ENCODE results near the gene GANC.

Gene GANC

GRCh38 chr15:42349186-42349585, 76.2 kb downstream of the GANC start:
- Histone ChIP-seq H3K4me2 (ENCODE audit: low read depth, low read length, poor library complexity, severe bottlenecking) (no peak overlapping the region), H3K9me2 (replicated peaks; ENCODE audit: low read depth, low read length) (no peaks in the 10 kb centered on the region), H3K9me3 (ENCODE audit: insufficient read depth, low read depth, low read length) (no peaks in the 10 kb centered on the region), H3F3A (ENCODE audit: low read depth) (no peaks in the 10 kb centered on the region), H3K27me3 (ENCODE audit: insufficient read depth, low read length, poor library complexity, severe bottlenecking) (no peaks in the 10 kb centered on the region), H4K20me1 (ENCODE audit: insufficient read depth, low read length, poor library complexity, severe bottlenecking) (no peaks in the 10 kb centered on the region), H3K9ac (ENCODE audit: low read depth, low read length, poor library complexity, severe bottlenecking) (no peak overlapping the region), H3K4me3 (ENCODE audit: low read length, poor library complexity, severe bottlenecking) (no peak overlapping the region), H3K4me1 (ENCODE audit: insufficient read depth, low read length, poor library complexity, severe bottlenecking) (no peaks in the 10 kb centered on the region), H2AFZ (ENCODE audit: low read length) (no peak overlapping the region), H3K36me3 (ENCODE audit: insufficient read depth, low read length) (no peaks in the 10 kb centered on the region), H3K79me2 (ENCODE audit: insufficient read depth, low read length) (no peaks in the 10 kb centered on the region)
- TF ChIP-seq EZH2phosphoT487 (IDR thresholded peaks at IDR 0.05; ENCODE audit: borderline replicate concordance) = no peak
- no peak for TF ChIP-seq CTCF (conservative IDR thresholded peaks at IDR 0.05; ENCODE audit: low read length)

- Histone ChIP-seq H3K27me3 (ENCODE audit: insufficient read depth, low read length, poor library complexity, severe bottlenecking) (no peaks in the 10 kb centered on the region), H2AFZ (ENCODE audit: low read length) (no peak overlapping the region), H3K4me2 (ENCODE audit: low read depth, low read length, poor library complexity, severe bottlenecking) (no peak overlapping the region), H3K4me1 (ENCODE audit: insufficient read depth, low read length, poor library complexity, severe bottlenecking) (no peaks in the 10 kb centered on the region), H3K36me3 (ENCODE audit: insufficient read depth, low read length) (no peaks in the 10 kb centered on the region), H3K79me2 (ENCODE audit: insufficient read depth, low read length) (no peaks in the 10 kb centered on the region), H4K20me1 (ENCODE audit: insufficient read depth, low read length, poor library complexity, severe bottlenecking) (no peaks in the 10 kb centered on the region), H3K4me3 (ENCODE audit: low read length, poor library complexity, severe bottlenecking) (no peak overlapping the region), H3K9me2 (replicated peaks; ENCODE audit: low read depth, low read length) (no peaks in the 10 kb centered on the region), H3K9me3 (ENCODE audit: insufficient read depth, low read depth, low read length) (no peaks in the 10 kb centered on the region), H3F3A (ENCODE audit: low read depth) (no peaks in the 10 kb centered on the region), H3K9ac (ENCODE audit: low read depth, low read length, poor library complexity, severe bottlenecking) (no peak overlapping the region)
- TF ChIP-seq CTCF (conservative IDR thresholded peaks at IDR 0.05; ENCODE audit: low read length) (no peak), EZH2phosphoT487 (IDR thresholded peaks at IDR 0.05; ENCODE audit: borderline replicate concordance) (no peak)
Measured at GRCh38 chr15:42352401-42352800, 79.4 kb downstream of the GANC start.

GRCh38 chr15:42353061-42353460, 80.1 kb downstream of the GANC start:
- Histone ChIP-seq H3K27me3 (ENCODE audit: insufficient read depth, low read length, poor library complexity, severe bottlenecking) (no peaks in the 10 kb centered on the region), H3K4me1 (ENCODE audit: insufficient read depth, low read length, poor library complexity, severe bottlenecking) (no peaks in the 10 kb centered on the region), H3K4me3 (ENCODE audit: low read length, poor library complexity, severe bottlenecking) (no peak overlapping the region), H4K20me1 (ENCODE audit: insufficient read depth, low read length, poor library complexity, severe bottlenecking) (no peaks in the 10 kb centered on the region), H3K9ac (ENCODE audit: low read depth, low read length, poor library complexity, severe bottlenecking) (no peak overlapping the region), H2AFZ (ENCODE audit: low read length) (no peak overlapping the region), H3K4me2 (ENCODE audit: low read depth, low read length, poor library complexity, severe bottlenecking) (no peak overlapping the region), H3K9me3 (ENCODE audit: insufficient read depth, low read depth, low read length) (no peaks in the 10 kb centered on the region), H3K36me3 (ENCODE audit: insufficient read depth, low read length) (no peaks in the 10 kb centered on the region), H3F3A (ENCODE audit: low read depth) (no peaks in the 10 kb centered on the region), H3K9me2 (replicated peaks; ENCODE audit: low read depth, low read length) (no peaks in the 10 kb centered on the region), H3K79me2 (ENCODE audit: insufficient read depth, low read length) (no peaks in the 10 kb centered on the region)
- TF ChIP-seq EZH2phosphoT487 (IDR thresholded peaks at IDR 0.05; ENCODE audit: borderline replicate concordance) (no peak), CTCF (conservative IDR thresholded peaks at IDR 0.05; ENCODE audit: low read length) (no peak)
